Measurements from ENCODE around the gene STX16. TPM values are rescaled to one million over a fixed set of nuclear protein-coding genes. Genes with fewer than 3 reads are reported as not detected.

STX16 gene
- total RNA-seq, 1 experiment from 2014 or later, result 97.0 TPM

GRCh38 chr20:58709013-58709702 is 58.1 kb downstream of the STX16 start:
- Histone ChIP-seq H3K4me3 (ENCODE audit: low read depth, low read length) (no peak overlapping the region), H3K4me1 (no peaks in the 10 kb centered on the region), H3K27me3 (replicated peaks; ENCODE audit: control insufficient read depth, insufficient read depth, low read length) (no peaks in the 10 kb centered on the region), H3K36me3 (ENCODE audit: control insufficient read depth, insufficient read depth, low read length) (no peaks in the 10 kb centered on the region), H3K9me3 (no peaks in the 10 kb centered on the region)
- ChIA-PET CTCF (no interaction called here), POLR2A (no interaction called here)
- Mint-ChIP-seq H3K27me3 (ENCODE audit: insufficient read depth, unreplicated experiment) (no peaks in the 10 kb centered on the region), H3K36me3 (ENCODE audit: insufficient read depth, unreplicated experiment) (peaks cover 9% of the 10 kb centered on the region), H3K9me3 (ENCODE audit: unreplicated experiment) (no peaks in the 10 kb centered on the region), H3K4me3 (ENCODE audit: unreplicated experiment) (no peak overlapping the region), H3K4me1 (ENCODE audit: low read depth, unreplicated experiment) (no peaks in the 10 kb centered on the region), H3K27ac (ENCODE audit: unreplicated experiment) (no peak overlapping the region)
- BruUV-seq (replicated peaks), result no TSS peak
- intact Hi-C loops (cut with micrococcal nuclease; ENCODE audit: unreplicated experiment), result no loop called here
- TF ChIP-seq, protein P1, sequence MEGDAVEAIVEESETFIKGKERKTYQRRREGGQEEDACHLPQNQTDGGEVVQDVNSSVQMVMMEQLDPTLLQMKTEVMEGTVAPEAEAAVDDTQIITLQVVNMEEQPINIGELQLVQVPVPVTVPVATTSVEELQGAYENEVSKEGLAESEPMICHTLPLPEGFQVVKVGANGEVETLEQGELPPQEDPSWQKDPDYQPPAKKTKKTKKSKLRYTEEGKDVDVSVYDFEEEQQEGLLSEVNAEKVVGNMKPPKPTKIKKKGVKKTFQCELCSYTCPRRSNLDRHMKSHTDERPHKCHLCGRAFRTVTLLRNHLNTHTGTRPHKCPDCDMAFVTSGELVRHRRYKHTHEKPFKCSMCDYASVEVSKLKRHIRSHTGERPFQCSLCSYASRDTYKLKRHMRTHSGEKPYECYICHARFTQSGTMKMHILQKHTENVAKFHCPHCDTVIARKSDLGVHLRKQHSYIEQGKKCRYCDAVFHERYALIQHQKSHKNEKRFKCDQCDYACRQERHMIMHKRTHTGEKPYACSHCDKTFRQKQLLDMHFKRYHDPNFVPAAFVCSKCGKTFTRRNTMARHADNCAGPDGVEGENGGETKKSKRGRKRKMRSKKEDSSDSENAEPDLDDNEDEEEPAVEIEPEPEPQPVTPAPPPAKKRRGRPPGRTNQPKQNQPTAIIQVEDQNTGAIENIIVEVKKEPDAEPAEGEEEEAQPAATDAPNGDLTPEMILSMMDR (IDR thresholded peaks at IDR 0.05; ENCODE audit: insufficient read depth in 1 of 2, low read depth in 1 of 2, low read length in 1 of 2, severe bottlenecking in 1 of 2, unreplicated experiment in 1 of 2), result no peak
- peak in 1 of 2 experiments; percentile 33 for DNase-seq

GRCh38 chr20:58709703-58710039 is 58.6 kb downstream of the STX16 start:
- no peak overlapping the region for H3K4me3 Mint-ChIP-seq (ENCODE audit: unreplicated experiment)
- Histone ChIP-seq H3K27me3 (replicated peaks; ENCODE audit: control insufficient read depth, insufficient read depth, low read length) (no peaks in the 10 kb centered on the region), H3K9me3 (no peaks in the 10 kb centered on the region), H3K4me1 (no peaks in the 10 kb centered on the region), H3K4me3 (ENCODE audit: low read depth, low read length) (no peak overlapping the region), H3K36me3 (ENCODE audit: control insufficient read depth, insufficient read depth, low read length) (no peaks in the 10 kb centered on the region)
- H3K9me3 Mint-ChIP-seq (ENCODE audit: unreplicated experiment), result no peaks in the 10 kb centered on the region
- no peak overlapping the region for H3K27ac Mint-ChIP-seq (ENCODE audit: unreplicated experiment)
- no peak for DNase-seq
- CTCF ChIA-PET, result no interaction called here
- H3K36me3 Mint-ChIP-seq (ENCODE audit: insufficient read depth, unreplicated experiment), result peaks cover 10% of the 10 kb centered on the region
- BruUV-seq (replicated peaks), result no TSS peak
- TF ChIP-seq, protein P1 (IDR thresholded peaks at IDR 0.05; ENCODE audit: insufficient read depth in 1 of 2, low read depth in 1 of 2, low read length in 1 of 2, severe bottlenecking in 1 of 2, unreplicated experiment in 1 of 2), result no peak
- POLR2A ChIA-PET, result interaction anchor here (0.7 kb wide), 1 partner anchor 16 kb away, joined by 9 read pairs; no protein-coding TSS in a partner anchor
- intact Hi-C loops (cut with micrococcal nuclease; ENCODE audit: unreplicated experiment), result no loop called here
- no peaks in the 10 kb centered on the region for H3K27me3 Mint-ChIP-seq (ENCODE audit: insufficient read depth, unreplicated experiment)
- H3K4me1 Mint-ChIP-seq (ENCODE audit: low read depth, unreplicated experiment), result no peaks in the 10 kb centered on the region

DNA sequence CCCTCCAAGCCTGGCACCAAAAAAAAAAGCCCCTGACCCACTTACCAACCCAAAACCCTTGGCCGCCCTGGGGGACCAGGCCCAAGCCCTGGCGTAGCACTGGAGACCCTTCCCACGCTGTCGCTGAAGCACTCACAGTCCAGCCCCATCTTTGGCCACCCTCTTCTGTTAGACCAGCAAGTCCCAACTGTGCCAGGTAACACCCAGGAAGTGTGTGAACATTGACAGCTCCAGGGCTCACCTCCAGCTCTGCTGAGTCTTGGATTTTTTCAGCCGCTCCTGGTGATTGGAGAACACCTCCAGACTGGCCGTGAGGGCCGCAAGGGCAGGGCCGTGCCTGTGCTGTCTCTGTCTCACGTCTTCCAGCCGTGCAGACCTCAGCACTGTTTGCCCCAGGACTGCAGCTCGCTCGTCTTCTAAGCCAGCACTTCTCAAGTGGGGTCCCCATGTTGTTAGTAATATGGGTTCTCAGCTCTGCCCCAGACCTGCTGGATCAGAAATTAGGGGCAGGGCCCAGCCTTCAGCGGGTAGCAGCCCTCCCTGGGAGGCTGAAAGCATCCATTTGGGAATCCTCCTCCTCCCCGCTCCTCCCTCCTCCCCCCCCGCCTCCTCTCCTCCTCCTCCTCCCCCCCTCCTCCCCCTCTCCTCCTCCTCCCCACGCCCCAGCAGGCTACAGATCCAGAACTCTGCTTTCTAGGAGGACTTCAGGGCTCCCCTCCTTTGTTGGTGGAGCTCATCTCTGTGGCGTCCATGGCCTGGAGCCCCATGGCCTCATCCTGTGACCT is 59.6 kb downstream of the STX16 start:
- no peak overlapping the region for H3K27ac Mint-ChIP-seq (ENCODE audit: unreplicated experiment)
- DNase-seq, result peak in 1 of 2 experiments; percentile 48

More for the DNA sequence above, 59.6 kb downstream of the STX16 start:
- peaks cover 14% of the 10 kb centered on the region for H3K36me3 Mint-ChIP-seq (ENCODE audit: insufficient read depth, unreplicated experiment)
- no peaks in the 10 kb centered on the region for H3K36me3 ChIP-seq (ENCODE audit: control insufficient read depth, insufficient read depth, low read length)
- no peaks in the 10 kb centered on the region for H3K9me3 ChIP-seq
- H3K27me3 Mint-ChIP-seq (ENCODE audit: insufficient read depth, unreplicated experiment), result no peaks in the 10 kb centered on the region
- no peaks in the 10 kb centered on the region for H3K9me3 Mint-ChIP-seq (ENCODE audit: unreplicated experiment)
- BruUV-seq (replicated peaks), result no TSS peak
- intact Hi-C loops (cut with micrococcal nuclease; ENCODE audit: unreplicated experiment), result no loop called here
- no peaks in the 10 kb centered on the region for H3K4me1 Mint-ChIP-seq (ENCODE audit: low read depth, unreplicated experiment)
- H3K4me3 ChIP-seq (ENCODE audit: low read depth, low read length), result no peak overlapping the region
- ChIA-PET CTCF (no interaction called here), POLR2A (interaction anchor here (0.6 to 0.7 kb wide), 2 partner anchors 17 to 323 kb away, joined by 3 to 9 read pairs; no protein-coding TSS in a partner anchor)
- no peak overlapping the region for H3K4me3 Mint-ChIP-seq (ENCODE audit: unreplicated experiment)
- no peaks in the 10 kb centered on the region for H3K27me3 ChIP-seq (replicated peaks; ENCODE audit: control insufficient read depth, insufficient read depth, low read length)
- no peaks in the 10 kb centered on the region for H3K4me1 ChIP-seq
- TF ChIP-seq, protein P1 (IDR thresholded peaks at IDR 0.05; ENCODE audit: insufficient read depth in 1 of 2, low read depth in 1 of 2, low read length in 1 of 2, severe bottlenecking in 1 of 2, unreplicated experiment in 1 of 2), result no peak
